Neural crest cell (in vitro differentiated cells): ENCODE measurements around the gene C18orf32. TPM values are rescaled to one million over a fixed set of nuclear protein-coding genes. Genes with fewer than 3 reads are reported as not detected.

Source experiments
- DNase-seq: peaks from one replicate; pipeline ENCODE4 v3.0.0; 2021; ENCODE audit warnings: low read depth, mixed read lengths, low spot score
- H3K27ac Mint-ChIP-seq: one replicate; pipeline ENCODE4 v1.8.0; 2021; ENCODE audit warnings: mild to moderate bottlenecking, mixed read lengths; ENCODE audit not compliant: unreplicated experiment
- H3K27me3 Mint-ChIP-seq: 2 replicates; pipeline ENCODE4 v1.8.0; 2021; ENCODE audit warnings: low read depth, mild to moderate bottlenecking, mixed read lengths
- H3K36me3 Mint-ChIP-seq: 2 replicates; pipeline ENCODE4 v1.8.0; 2021; ENCODE audit warnings: low read depth, mild to moderate bottlenecking, mixed read lengths
- H3K4me1 Mint-ChIP-seq: 2 replicates; pipeline ENCODE4 v1.8.0; 2021; ENCODE audit warnings: mixed read lengths
- H3K4me3 Mint-ChIP-seq: one replicate; pipeline ENCODE4 v1.8.0; 2021; ENCODE audit warnings: mild to moderate bottlenecking, mixed read lengths
- H3K9me3 Mint-ChIP-seq: 2 replicates; pipeline ENCODE4 v1.8.0; 2021; ENCODE audit warnings: mixed read lengths
- CTCF ChIP-seq: fragments of 200-600 bp; sonication (generic); conservative IDR thresholded peaks from 2 replicates; pipeline ENCODE4 v1.5.0; 2021; ENCODE audit warnings: antibody characterized with exemption, mild to moderate bottlenecking
- total RNA-seq: library from RNA; stranded (reverse); gene quantifications from 2 replicates; pipeline ENCODE4 v1.2.1, GENCODE V29; 2021

C18orf32 gene
- total RNA-seq, 1 donor from 2014 or later, result 32.0 TPM

GRCh38 chr18:49435170-49435569 lies 51.9 kb downstream of the C18orf32 start:
- Mint-ChIP-seq H3K4me3 (no peak overlapping the region), H3K9me3 (no peaks in the 10 kb centered on the region), H3K27ac (no peak overlapping the region), H3K4me1 (no peaks in the 10 kb centered on the region), H3K36me3 (no peaks in the 10 kb centered on the region), H3K27me3 (no peaks in the 10 kb centered on the region)
- no peak for TF ChIP-seq CTCF
- DNase-seq, result no peak

- no peak for DNase-seq
- Mint-ChIP-seq H3K9me3 (no peaks in the 10 kb centered on the region), H3K4me3 (no peak overlapping the region), H3K36me3 (peaks cover 8% of the 10 kb centered on the region), H3K27ac (no peak overlapping the region), H3K4me1 (no peaks in the 10 kb centered on the region), H3K27me3 (no peaks in the 10 kb centered on the region)
- TF ChIP-seq CTCF, result no peak
These were observed 54.4 kb downstream of the C18orf32 start for GRCh38 chr18:49432602-49433001.

GRCh38 chr18:49431165-49431962 lies 55.7 kb downstream of the C18orf32 start:
- H3K4me3 Mint-ChIP-seq, result no peak overlapping the region
- H3K27me3 Mint-ChIP-seq, result no peaks in the 10 kb centered on the region
- no peak for TF ChIP-seq CTCF
- H3K36me3 Mint-ChIP-seq, result peaks cover 12% of the 10 kb centered on the region
- H3K4me1 Mint-ChIP-seq, result no peaks in the 10 kb centered on the region
- no peaks in the 10 kb centered on the region for H3K9me3 Mint-ChIP-seq
- DNase-seq, result no peak
- H3K27ac Mint-ChIP-seq, result no peak overlapping the region

Other genes starting within 250 kb of the C18orf32 start
- gene DYM, start 26.6 kb downstream of the C18orf32 start, total RNA-seq, result 65.8 and 68.7 TPM in 2 replicates
- gene RPL17, start 5.2 kb upstream of the C18orf32 start, total RNA-seq, result 2,144 and 2,246 TPM in 2 replicates
- 28.4 and 32.4 TPM in 2 replicates for gene LIPG, start 74.8 kb upstream of the C18orf32 start, total RNA-seq